ENCODE data around the gene BCAS3. TPM values are rescaled to one million over a fixed set of nuclear protein-coding genes. Genes with fewer than 3 reads are reported as not detected.

Gene BCAS3
- total RNA-seq, 2 experiments from 2014 or later, result 5.1 to 6.9 TPM

DNA sequence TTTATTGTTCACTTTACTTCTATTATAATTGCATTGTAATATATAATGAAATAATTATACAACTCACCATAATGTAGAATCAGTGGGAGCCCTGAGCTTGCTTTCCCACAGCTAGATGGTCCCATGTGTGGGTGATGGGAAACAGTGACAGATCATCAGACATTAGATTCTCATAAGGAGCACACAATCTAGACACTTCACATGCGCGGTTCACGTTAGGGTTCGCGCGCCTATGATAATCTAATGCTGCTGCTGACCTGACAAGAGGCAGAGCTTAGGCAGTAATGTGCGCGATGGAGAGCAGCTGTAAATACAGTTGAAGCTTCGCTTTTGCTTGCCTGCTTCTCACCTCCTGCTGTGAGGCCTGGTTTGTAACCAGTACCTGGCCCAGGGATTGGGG, 40.2 kb downstream of the BCAS3 start:
- Mint-ChIP-seq H3K27me3 (no peaks in the 10 kb centered on the region), H3K36me3 (ENCODE audit: low read depth) (no peaks in the 10 kb centered on the region), H3K4me3 (no peak overlapping the region), H3K4me1 (ENCODE audit: low read depth) (peaks cover 2% of the 10 kb centered on the region), H3K9me3 (no peaks in the 10 kb centered on the region), H3K27ac (no peak overlapping the region)
- TF ChIP-seq CTCF (IDR thresholded peaks at IDR 0.05), result no peak
- ATAC-seq (no peak), DNase-seq (no peak)
- ChIA-PET POLR2A (no interaction called here), CTCF (no interaction called here)
- intact Hi-C loops (cut with micrococcal nuclease), result no loop called here

GRCh38 chr17:60720763-60721531, 43.3 kb downstream of the BCAS3 start:
- H3K27ac Mint-ChIP-seq, result no peak overlapping the region
- ChIA-PET CTCF (interaction anchor here (0.6 to 2.1 kb wide), 43 partner anchors 9 to 692 kb away, joined by 3 to 27 read pairs (median 4); partner anchors contain the start of gene BCAS3), POLR2A (no interaction called here)
- no peaks in the 10 kb centered on the region for H3K36me3 Mint-ChIP-seq (ENCODE audit: low read depth)
- DNase-seq (peak; percentile 54), ATAC-seq (peak; percentile 64)
- H3K9me3 Mint-ChIP-seq, result no peaks in the 10 kb centered on the region
- H3K4me1 Mint-ChIP-seq (ENCODE audit: low read depth), result peaks cover 2% of the 10 kb centered on the region
- intact Hi-C loops (cut with micrococcal nuclease), result no loop called here
- peak; percentile 94 for TF ChIP-seq CTCF (IDR thresholded peaks at IDR 0.05)
- H3K4me3 Mint-ChIP-seq, result no peak overlapping the region
- no peaks in the 10 kb centered on the region for H3K27me3 Mint-ChIP-seq

- Mint-ChIP-seq H3K4me3 (no peak overlapping the region), H3K27me3 (no peaks in the 10 kb centered on the region), H3K4me1 (ENCODE audit: low read depth) (peaks cover 2% of the 10 kb centered on the region), H3K9me3 (no peaks in the 10 kb centered on the region), H3K27ac (no peak overlapping the region), H3K36me3 (ENCODE audit: low read depth) (no peaks in the 10 kb centered on the region)
- ChIA-PET CTCF (interaction anchor here (0.7 to 0.8 kb wide), 2 partner anchors 17 to 247 kb away, joined by 3 read pairs; no protein-coding TSS in a partner anchor), POLR2A (no interaction called here)
- DNase-seq (no peak), ATAC-seq (no peak)
- intact Hi-C loops (cut with micrococcal nuclease), result no loop called here
- no peak for TF ChIP-seq CTCF (IDR thresholded peaks at IDR 0.05)
Measured at GRCh38 chr17:60724647-60725046, 47.0 kb downstream of the BCAS3 start.

DNA sequence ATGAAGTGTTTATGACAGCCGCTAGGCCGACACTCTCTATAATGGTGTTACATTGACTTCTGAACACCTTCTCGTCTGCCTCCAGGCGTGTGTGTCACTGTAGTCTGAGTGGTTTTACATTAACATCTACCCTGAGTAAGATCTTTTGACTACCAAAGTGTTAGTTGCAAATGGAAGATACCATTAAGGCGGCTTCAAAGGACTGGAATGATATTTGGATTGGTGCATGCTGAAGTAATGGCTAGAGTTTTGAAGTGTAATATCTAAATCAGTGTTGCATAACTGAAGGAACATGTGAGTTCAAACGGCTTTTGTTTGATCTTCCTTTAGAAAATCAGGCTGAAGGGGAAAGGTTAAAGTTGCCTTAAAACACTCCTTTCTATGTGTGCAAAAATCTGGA, 52.2 kb downstream of the BCAS3 start:
- TF ChIP-seq CTCF (IDR thresholded peaks at IDR 0.05), result no peak
- Mint-ChIP-seq H3K4me1 (ENCODE audit: low read depth) (peaks cover 8% of the 10 kb centered on the region), H3K27ac (no peak overlapping the region), H3K36me3 (ENCODE audit: low read depth) (no peaks in the 10 kb centered on the region), H3K4me3 (no peak overlapping the region), H3K9me3 (no peaks in the 10 kb centered on the region), H3K27me3 (no peaks in the 10 kb centered on the region)
- CTCF ChIA-PET, result interaction anchor here (2.4 kb wide), 1 partner anchor 10 kb away, joined by 16 read pairs; no protein-coding TSS in a partner anchor
- intact Hi-C loops (cut with micrococcal nuclease), result no loop called here
- ATAC-seq (no peak), DNase-seq (no peak)
- POLR2A ChIA-PET, result no interaction called here

- no peak for DNase-seq
- no peak overlapping the region for H3K4me3 Mint-ChIP-seq
- CTCF ChIA-PET, result interaction anchor here (2.4 kb wide), 1 partner anchor 10 kb away, joined by 16 read pairs; no protein-coding TSS in a partner anchor
- no peaks in the 10 kb centered on the region for H3K27me3 Mint-ChIP-seq
- no peak for ATAC-seq
- POLR2A ChIA-PET, result no interaction called here
- peaks cover 8% of the 10 kb centered on the region for H3K4me1 Mint-ChIP-seq (ENCODE audit: low read depth)
- H3K36me3 Mint-ChIP-seq (ENCODE audit: low read depth), result no peaks in the 10 kb centered on the region
- no peak for TF ChIP-seq CTCF (IDR thresholded peaks at IDR 0.05)
- no peaks in the 10 kb centered on the region for H3K9me3 Mint-ChIP-seq
- H3K27ac Mint-ChIP-seq, result no peak overlapping the region
- intact Hi-C loops (cut with micrococcal nuclease), result no loop called here
Measured at GRCh38 chr17:60730273-60730672, 52.6 kb downstream of the BCAS3 start.

Data from activated CD8-positive, alpha-beta T cell treated with anti-CD3 and anti-CD28 coated beads for 36 hours (primary cell).